Measurements from ENCODE around the gene PROCA1. TPM values are rescaled to one million over a fixed set of nuclear protein-coding genes. Genes with fewer than 3 reads are reported as not detected.

The PROCA1 gene
- total and polyA plus RNA-seq, 2 of the 13 experiments (the other 11 are each of a cell fraction or from before 2014, with no cell fraction given), result 0.73 to 1.5 TPM

DNA sequence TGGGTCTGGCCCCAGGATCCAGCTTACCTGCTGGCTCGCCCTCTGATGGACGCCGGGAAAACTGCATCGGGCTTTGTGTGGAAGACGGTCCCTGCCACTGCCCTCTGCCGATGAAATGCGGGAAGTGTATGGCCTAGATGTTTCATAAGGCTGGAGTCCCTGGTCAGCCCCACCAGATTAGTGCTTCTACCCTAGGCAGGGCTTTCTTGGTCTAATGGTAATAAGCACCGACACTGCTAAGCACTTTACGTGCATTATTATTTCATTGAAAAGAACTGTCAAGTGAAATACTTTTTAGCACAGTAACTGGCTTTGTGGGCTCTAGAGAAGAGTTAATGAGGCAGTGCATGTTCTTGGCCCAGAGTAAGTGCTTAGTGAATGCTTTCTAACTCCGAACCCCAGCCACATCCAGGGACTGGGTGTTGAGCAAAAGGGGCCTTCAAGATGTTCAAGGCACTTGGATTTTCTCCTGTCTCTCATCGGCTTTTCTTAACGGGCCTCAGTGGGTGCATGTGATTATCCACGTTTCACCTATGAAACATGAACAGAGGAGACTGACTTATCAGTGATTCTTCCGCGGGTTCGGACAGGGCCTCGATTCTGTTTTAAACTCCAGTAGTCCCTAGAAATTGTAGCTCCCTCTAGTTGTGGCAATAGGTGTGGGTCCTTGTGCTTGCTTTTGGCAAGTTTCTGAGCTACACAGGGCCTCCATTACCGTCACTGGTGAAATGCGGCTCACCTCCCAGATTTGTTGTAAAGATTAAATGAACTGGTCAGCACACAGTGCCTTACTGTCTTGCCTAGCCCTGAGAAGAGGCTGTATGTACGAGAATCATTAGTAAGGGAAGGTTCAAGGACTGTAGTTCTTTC is 38.7 kb upstream of the PROCA1 start (continued):
- TF ChIP-seq, protein P1, sequence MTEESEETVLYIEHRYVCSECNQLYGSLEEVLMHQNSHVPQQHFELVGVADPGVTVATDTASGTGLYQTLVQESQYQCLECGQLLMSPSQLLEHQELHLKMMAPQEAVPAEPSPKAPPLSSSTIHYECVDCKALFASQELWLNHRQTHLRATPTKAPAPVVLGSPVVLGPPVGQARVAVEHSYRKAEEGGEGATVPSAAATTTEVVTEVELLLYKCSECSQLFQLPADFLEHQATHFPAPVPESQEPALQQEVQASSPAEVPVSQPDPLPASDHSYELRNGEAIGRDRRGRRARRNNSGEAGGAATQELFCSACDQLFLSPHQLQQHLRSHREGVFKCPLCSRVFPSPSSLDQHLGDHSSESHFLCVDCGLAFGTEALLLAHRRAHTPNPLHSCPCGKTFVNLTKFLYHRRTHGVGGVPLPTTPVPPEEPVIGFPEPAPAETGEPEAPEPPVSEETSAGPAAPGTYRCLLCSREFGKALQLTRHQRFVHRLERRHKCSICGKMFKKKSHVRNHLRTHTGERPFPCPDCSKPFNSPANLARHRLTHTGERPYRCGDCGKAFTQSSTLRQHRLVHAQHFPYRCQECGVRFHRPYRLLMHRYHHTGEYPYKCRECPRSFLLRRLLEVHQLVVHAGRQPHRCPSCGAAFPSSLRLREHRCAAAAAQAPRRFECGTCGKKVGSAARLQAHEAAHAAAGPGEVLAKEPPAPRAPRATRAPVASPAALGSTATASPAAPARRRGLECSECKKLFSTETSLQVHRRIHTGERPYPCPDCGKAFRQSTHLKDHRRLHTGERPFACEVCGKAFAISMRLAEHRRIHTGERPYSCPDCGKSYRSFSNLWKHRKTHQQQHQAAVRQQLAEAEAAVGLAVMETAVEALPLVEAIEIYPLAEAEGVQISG (CRISPR knock-in tag; IDR thresholded peaks at IDR 0.05), result peak; percentile 68; the same call in 1 of the 2 replicates
- no peak for TF ChIP-seq AGO1 (IDR thresholded peaks at IDR 0.05; ENCODE audit: low read depth, low read length, poor library complexity, severe bottlenecking)
- no peak for TF ChIP-seq ZBTB42 (CRISPR knock-in tag; IDR thresholded peaks at IDR 0.05)
- no peak; the same call in none of the 2 replicates for TF ChIP-seq POLR2AphosphoS2 (IDR thresholded peaks at IDR 0.05; ENCODE audit: low read depth, low read length)
- TF ChIP-seq KDM3A (CRISPR knock-in tag; IDR thresholded peaks at IDR 0.05; ENCODE audit: low read depth), result peak; percentile 83
- TF ChIP-seq, protein P2, sequence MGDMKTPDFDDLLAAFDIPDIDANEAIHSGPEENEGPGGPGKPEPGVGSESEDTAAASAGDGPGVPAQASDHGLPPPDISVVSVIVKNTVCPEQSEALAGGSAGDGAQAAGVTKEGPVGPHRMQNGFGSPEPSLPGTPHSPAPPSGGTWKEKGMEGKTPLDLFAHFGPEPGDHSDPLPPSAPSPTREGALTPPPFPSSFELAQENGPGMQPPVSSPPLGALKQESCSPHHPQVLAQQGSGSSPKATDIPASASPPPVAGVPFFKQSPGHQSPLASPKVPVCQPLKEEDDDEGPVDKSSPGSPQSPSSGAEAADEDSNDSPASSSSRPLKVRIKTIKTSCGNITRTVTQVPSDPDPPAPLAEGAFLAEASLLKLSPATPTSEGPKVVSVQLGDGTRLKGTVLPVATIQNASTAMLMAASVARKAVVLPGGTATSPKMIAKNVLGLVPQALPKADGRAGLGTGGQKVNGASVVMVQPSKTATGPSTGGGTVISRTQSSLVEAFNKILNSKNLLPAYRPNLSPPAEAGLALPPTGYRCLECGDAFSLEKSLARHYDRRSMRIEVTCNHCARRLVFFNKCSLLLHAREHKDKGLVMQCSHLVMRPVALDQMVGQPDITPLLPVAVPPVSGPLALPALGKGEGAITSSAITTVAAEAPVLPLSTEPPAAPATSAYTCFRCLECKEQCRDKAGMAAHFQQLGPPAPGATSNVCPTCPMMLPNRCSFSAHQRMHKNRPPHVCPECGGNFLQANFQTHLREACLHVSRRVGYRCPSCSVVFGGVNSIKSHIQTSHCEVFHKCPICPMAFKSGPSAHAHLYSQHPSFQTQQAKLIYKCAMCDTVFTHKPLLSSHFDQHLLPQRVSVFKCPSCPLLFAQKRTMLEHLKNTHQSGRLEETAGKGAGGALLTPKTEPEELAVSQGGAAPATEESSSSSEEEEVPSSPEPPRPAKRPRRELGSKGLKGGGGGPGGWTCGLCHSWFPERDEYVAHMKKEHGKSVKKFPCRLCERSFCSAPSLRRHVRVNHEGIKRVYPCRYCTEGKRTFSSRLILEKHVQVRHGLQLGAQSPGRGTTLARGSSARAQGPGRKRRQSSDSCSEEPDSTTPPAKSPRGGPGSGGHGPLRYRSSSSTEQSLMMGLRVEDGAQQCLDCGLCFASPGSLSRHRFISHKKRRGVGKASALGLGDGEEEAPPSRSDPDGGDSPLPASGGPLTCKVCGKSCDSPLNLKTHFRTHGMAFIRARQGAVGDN (CRISPR knock-in tag; IDR thresholded peaks at IDR 0.05), result peak; percentile 68
- TF ChIP-seq, protein P3, sequence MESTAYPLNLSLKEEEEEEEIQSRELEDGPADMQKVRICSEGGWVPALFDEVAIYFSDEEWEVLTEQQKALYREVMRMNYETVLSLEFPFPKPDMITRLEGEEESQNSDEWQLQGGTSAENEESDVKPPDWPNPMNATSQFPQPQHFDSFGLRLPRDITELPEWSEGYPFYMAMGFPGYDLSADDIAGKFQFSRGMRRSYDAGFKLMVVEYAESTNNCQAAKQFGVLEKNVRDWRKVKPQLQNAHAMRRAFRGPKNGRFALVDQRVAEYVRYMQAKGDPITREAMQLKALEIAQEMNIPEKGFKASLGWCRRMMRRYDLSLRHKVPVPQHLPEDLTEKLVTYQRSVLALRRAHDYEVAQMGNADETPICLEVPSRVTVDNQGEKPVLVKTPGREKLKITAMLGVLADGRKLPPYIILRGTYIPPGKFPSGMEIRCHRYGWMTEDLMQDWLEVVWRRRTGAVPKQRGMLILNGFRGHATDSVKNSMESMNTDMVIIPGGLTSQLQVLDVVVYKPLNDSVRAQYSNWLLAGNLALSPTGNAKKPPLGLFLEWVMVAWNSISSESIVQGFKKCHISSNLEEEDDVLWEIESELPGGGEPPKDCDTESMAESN (CRISPR knock-in tag; conservative IDR thresholded peaks at IDR 0.05), result peak; percentile 66
- TF ChIP-seq ZNF83 (CRISPR knock-in tag; IDR thresholded peaks at IDR 0.05; ENCODE audit: borderline replicate concordance), result no peak
- TF ChIP-seq SP140L (CRISPR knock-in tag; IDR thresholded peaks at IDR 0.05; ENCODE audit: borderline replicate concordance), result no peak
- TF ChIP-seq SP1 (IDR thresholded peaks at IDR 0.05), result no peak
- TF ChIP-seq SP1 (CRISPR knock-in tag; IDR thresholded peaks at IDR 0.05), result no peak; the same call in 1 of the 2 replicates
- 0 out of 2 replicates have a peak, but pooled peaks have one; percentile 46 for TF ChIP-seq ZNF619 (CRISPR knock-in tag; IDR thresholded peaks at IDR 0.05)
- peak; percentile 63 for TF ChIP-seq GATAD1 (CRISPR knock-in tag; IDR thresholded peaks at IDR 0.05)
- TF ChIP-seq RELA (CRISPR knock-in tag; IDR thresholded peaks at IDR 0.05), result no peak
- TF ChIP-seq CREB1 (IDR thresholded peaks at IDR 0.05), result no peak
- TF ChIP-seq CREB1 (CRISPR knock-in tag; IDR thresholded peaks at IDR 0.05), result no peak
- no peak for TF ChIP-seq CREM (IDR thresholded peaks at IDR 0.05)
- TF ChIP-seq CREM (CRISPR knock-in tag; IDR thresholded peaks at IDR 0.05), result no peak
- TF ChIP-seq ZNF17 (CRISPR knock-in tag; IDR thresholded peaks at IDR 0.05), result no peak
- no peak for TF ChIP-seq PCBP1 (IDR thresholded peaks at IDR 0.05; ENCODE audit: borderline replicate concordance, low read depth, low read length)
- no peak for TF ChIP-seq ZNF143 (CRISPR knock-in tag; IDR thresholded peaks at IDR 0.05)
- no peak for TF ChIP-seq SMAD1 (CRISPR knock-in tag; IDR thresholded peaks at IDR 0.05; ENCODE audit: borderline replicate concordance, low read depth)
- no peak for TF ChIP-seq ZNF616 (CRISPR knock-in tag; IDR thresholded peaks at IDR 0.05; ENCODE audit: low read depth)

Measured in HepG2 (cell line).